HepG2 (cell line): ENCODE measurements around the gene ADH1B. TPM values are rescaled to one million over a fixed set of nuclear protein-coding genes. Genes with fewer than 3 reads are reported as not detected.

ENCODE experiments used
- ATAC-seq: fragments of 200-7000 bp; cut with Tn5 transposase; 3 replicates; pipeline ENCODE4 v1.9.1; 2020; ENCODE audit warnings: mild to moderate bottlenecking, moderate library complexity
- BruUV-seq: library from RNA; stranded (reverse); fragments of 400-500 nt; replicated peaks from 2 replicates; lab custom pipeline; 2021; lab: Mats Ljungman, UMichigan
- CTCF ChIA-PET: fragments of 300-600 bp; formaldehyde crosslinking; extraction: SDS; loops from one replicate; lab custom pipeline; 2021; ENCODE audit warnings: low total read pairs, inconsistent platforms, low intra/inter-chr PET ratio; lab: Yijun Ruan, JAX
- POLR2A ChIA-PET: fragments of 350-600 bp; sonication (Branson Sonifier 250); formaldehyde crosslinking; loops from one replicate; lab custom pipeline; 2020; ENCODE audit warnings: antibody characterized with exemption, inconsistent platforms; lab: Yijun Ruan, JAX
- DNase-seq: peaks from one replicate; pipeline ENCODE4 v3.0.0-alpha.2; 2015; ENCODE audit warnings: low spot score
- FAIRE-seq: peaks from 3 replicates; lab custom pipeline; 2011; peaks lifted over from hg19 to GRCh38; lab: Jason Lieb, UNC
- H2AFZ ChIP-seq: one replicate; pipeline ENCODE4 v1.6.1; 2011; ENCODE audit warnings: low read length, inconsistent platforms
- H3K27ac ChIP-seq: fragments of 300-600 bp; 3 replicates; pipeline ENCODE4 v1.8.0; 2011; ENCODE audit warnings: mixed run types, mild to moderate bottlenecking, mixed read lengths, low read length, inconsistent platforms; ENCODE audit not compliant: insufficient read depth; ENCODE audit errors: extremely low read length
- H3K27me3 ChIP-seq, 2 experiments: fragments of 200-600 bp in 1 of 2; 2 replicates in 1 of 2; 3 replicates in 1 of 2; pipeline versions ENCODE4 v1.6.0 to v1.8.0; 2011; ENCODE audit warnings: low read length in 2 of 2, mild to moderate bottlenecking in 2 of 2, moderate library complexity in 2 of 2, inconsistent platforms in 1 of 2; ENCODE audit not compliant: insufficient read depth in 2 of 2, control insufficient read depth in 1 of 2
- H3K36me3 ChIP-seq, 2 experiments: fragments of 200-600 bp in 1 of 2; replicated peaks in 1 of 2; 2 replicates in 1 of 2; 3 replicates in 1 of 2; pipeline versions ENCODE4 v1.5.1 to v1.8.0; 2011; ENCODE audit warnings: low read length in 2 of 2, inconsistent platforms in 1 of 2; ENCODE audit not compliant: insufficient read depth in 2 of 2, control insufficient read depth in 1 of 2
- H3K4me1 ChIP-seq: 2 replicates; pipeline ENCODE4 v1.5.1; 2012; ENCODE audit warnings: low read length, inconsistent platforms; ENCODE audit not compliant: insufficient read depth
- H3K4me2 ChIP-seq: 2 replicates; pipeline ENCODE4 v1.6.0; 2011; ENCODE audit warnings: low read depth, low read length, inconsistent platforms
- H3K4me3 ChIP-seq, 3 experiments: fragments of 200-600 bp in 1 of 3; sonication (generic), shearing (Covaris generic) in 1 of 3; replicated peaks in 1 of 3; 2 replicates each; pipeline ENCODE4 v1.5.1; 2011 to 2016; ENCODE audit warnings: low read length in 3 of 3, inconsistent platforms in 2 of 3, low read depth in 2 of 3, mild to moderate bottlenecking in 2 of 3, control low read depth in 1 of 3, mixed read lengths in 1 of 3; ENCODE audit not compliant: insufficient read depth in 1 of 3
- H3K79me2 ChIP-seq: one replicate; pipeline ENCODE4 v1.6.1; 2011; ENCODE audit warnings: low read length, inconsistent platforms; ENCODE audit not compliant: insufficient read depth
- H3K9ac ChIP-seq: 2 replicates; pipeline ENCODE4 v1.6.0; 2011; ENCODE audit warnings: mild to moderate bottlenecking, low read depth, low read length, inconsistent platforms; ENCODE audit not compliant: insufficient read depth
- H3K9me3 ChIP-seq: 2 replicates; pipeline ENCODE4 v1.5.1; 2012; ENCODE audit warnings: mild to moderate bottlenecking, low read length
- H4K20me1 ChIP-seq: 2 replicates; pipeline ENCODE4 v1.6.0; 2011; ENCODE audit warnings: inconsistent platforms, mild to moderate bottlenecking, low read length, moderate library complexity; ENCODE audit not compliant: insufficient read depth
- BRCA1 ChIP-seq: sonication (generic); formaldehyde crosslinking; IDR thresholded peaks from 2 replicates; pipeline ENCODE4 v1.4.0; 2020; ENCODE audit warnings: missing genetic modification reagents
- RXRB ChIP-seq: IDR thresholded peaks from 2 replicates; pipeline ENCODE4 v1.6.1; 2016; ENCODE audit warnings: borderline replicate concordance, missing genetic modification reagents, missing compliant biosample characterization
- SMAD3 ChIP-seq: sonication (generic); formaldehyde crosslinking; IDR thresholded peaks from 2 replicates; pipeline ENCODE4 v1.4.0; 2020; ENCODE audit warnings: missing genetic modification reagents
- SMAD9 ChIP-seq: sonication (generic); formaldehyde crosslinking; IDR thresholded peaks from 2 replicates; pipeline ENCODE4 v1.5.1; 2020; ENCODE audit warnings: mild to moderate bottlenecking, missing genetic modification reagents
- SOX5 ChIP-seq: IDR thresholded peaks from 2 replicates; pipeline ENCODE4 v1.6.1; 2016; ENCODE audit warnings: borderline replicate concordance
- TARDBP ChIP-seq: sonication (generic); formaldehyde crosslinking; IDR thresholded peaks from 2 replicates; pipeline ENCODE4 v1.8.0; 2022; ENCODE audit warnings: mild to moderate bottlenecking, missing genetic modification reagents
- ZNF10 ChIP-seq: sonication (generic); formaldehyde crosslinking; IDR thresholded peaks from 2 replicates; pipeline ENCODE4 v1.4.0; 2020; ENCODE audit warnings: mild to moderate bottlenecking, low read depth, missing genetic modification reagents, borderline replicate concordance
- ZNF878 ChIP-seq: sonication (generic); formaldehyde crosslinking; IDR thresholded peaks from 2 replicates; pipeline ENCODE4 v1.8.1; 2023; ENCODE audit warnings: mild to moderate bottlenecking, missing genetic modification reagents, moderate library complexity
- WGBS: methylation state at CpG from one replicate; pipeline ENCODE4 v1.1.6; 2017; ENCODE audit warnings: low lambda C conversion rate; 5-methylcytosine and 5-hydroxymethylcytosine counted together
- in situ Hi-C: cut with HindIII; loops from 2 replicates; pipeline ENCODE4 v1.10.0; 2017; ENCODE audit warnings: low pct_unique_long_range_greater_than_20kb; ENCODE audit not compliant: extremely low pct_ligation_motif_present
- intact Hi-C: fragments of 100-400 bp; cut with micrococcal nuclease; formaldehyde crosslinking; loops from one replicate; pipeline ENCODE4 v1.10.0; 2022; ENCODE audit not compliant: unreplicated experiment
- polyA plus RNA-seq, 8 experiments: library from polyadenylated mRNA; depleted of rRNA in 3 of 8; stranded (reverse) in 7 of 8; unstranded in 1 of 8; fragments of >200 nt; fragmentation: Illumina TruSeq in 4 of 8; extraction: Trizol in 4 of 8; gene quantifications; 2 replicates each; pipeline versions ENCODE4 v1.2.1 to v1.2.3, GENCODE V29; 2011 to 2016; ENCODE audit warnings: low read depth in 4 of 8, missing spikeins in 1 of 8, mixed read lengths in 1 of 8; ENCODE audit not compliant: insufficient read depth in 1 of 8
- total RNA-seq, 5 experiments: library from RNA; depleted of rRNA; stranded (reverse); fragments of >200 nt; fragmentation: Illumina TruSeq; extraction: Trizol; gene quantifications; 2 replicates each; pipeline ENCODE4 v1.2.3, GENCODE V29; 2016; ENCODE audit warnings: low read depth in 1 of 5
- TF ChIP-seq, protein P1 (sequence below): sonication (generic); formaldehyde crosslinking; IDR thresholded peaks from 2 replicates; pipeline ENCODE4 v1.4.0; 2020; ENCODE audit warnings: mild to moderate bottlenecking, low read depth, missing genetic modification reagents
- TF ChIP-seq, protein P2 (sequence below): sonication (generic); formaldehyde crosslinking; IDR thresholded peaks from 2 replicates; pipeline ENCODE4 v1.8.0; 2023; ENCODE audit warnings: mild to moderate bottlenecking, missing genetic modification reagents
- TF ChIP-seq, protein P3 (sequence below): sonication (generic); formaldehyde crosslinking; IDR thresholded peaks from 2 replicates; pipeline ENCODE4 v1.4.0; 2020; ENCODE audit warnings: missing genetic modification reagents
- TF ChIP-seq, protein P4 (sequence below): sonication (generic); formaldehyde crosslinking; IDR thresholded peaks from 2 replicates; pipeline ENCODE4 v1.8.1; 2023; ENCODE audit warnings: mild to moderate bottlenecking, missing genetic modification reagents, borderline replicate concordance

The ADH1B gene
- total and polyA plus RNA-seq, 2 of the 13 experiments (the other 11 are each of a cell fraction or from before 2014, with no cell fraction given): 0.05 to 0.40 TPM

DNA sequence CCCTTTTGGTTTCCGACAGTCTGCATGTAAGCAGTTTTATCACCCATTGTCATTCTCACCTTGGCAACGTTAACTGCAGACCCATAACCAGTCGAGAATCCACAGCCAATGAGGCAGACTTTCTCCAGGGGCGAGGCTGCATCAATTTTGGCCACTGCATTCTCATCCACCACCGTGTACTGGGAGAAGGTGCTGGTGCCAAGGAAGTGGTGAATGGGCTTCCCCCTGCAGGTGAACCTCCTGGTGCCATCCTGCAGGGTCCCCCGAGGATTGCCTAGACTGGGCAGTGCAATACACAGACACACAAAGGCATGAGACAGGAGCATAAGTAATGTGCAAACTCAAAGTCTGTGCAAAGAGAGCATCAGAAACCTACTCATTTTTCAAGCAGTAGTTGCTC, 5.4 kb downstream of the ADH1B start:
- intact Hi-C loops (no loop called here), in situ Hi-C loops (no loop called here)
- no peak for FAIRE-seq
- no peak for DNase-seq
- Histone ChIP-seq H3K9ac (no peak overlapping the region), H3K4me1 (no peaks in the 10 kb centered on the region), H3K79me2 (no peaks in the 10 kb centered on the region), H3K36me3 (no peaks in the 10 kb centered on the region), H4K20me1 (no peaks in the 10 kb centered on the region), H3K27ac (no peak overlapping the region), H2AFZ (no peak overlapping the region), H3K9me3 (no peaks in the 10 kb centered on the region), H3K27me3 (no peaks in the 10 kb centered on the region), H3K4me2 (no peak overlapping the region), H3K4me3 (no peak overlapping the region)
- ChIA-PET CTCF (no interaction called here), POLR2A (no interaction called here)
- TF ChIP-seq, protein P1, sequence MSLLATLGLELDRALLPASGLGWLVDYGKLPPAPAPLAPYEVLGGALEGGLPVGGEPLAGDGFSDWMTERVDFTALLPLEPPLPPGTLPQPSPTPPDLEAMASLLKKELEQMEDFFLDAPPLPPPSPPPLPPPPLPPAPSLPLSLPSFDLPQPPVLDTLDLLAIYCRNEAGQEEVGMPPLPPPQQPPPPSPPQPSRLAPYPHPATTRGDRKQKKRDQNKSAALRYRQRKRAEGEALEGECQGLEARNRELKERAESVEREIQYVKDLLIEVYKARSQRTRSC: no peak
- TF ChIP-seq TARDBP (CRISPR knock-in tag) (no peak), BRCA1 (no peak), RXRB (CRISPR knock-in tag) (no peak), ZNF878 (CRISPR knock-in tag) (no peak)
- ATAC-seq: no peak
- BruUV-seq: no TSS peak
- 59% methylated on average over 6 of the region's 6 CpGs for WGBS

DNA sequence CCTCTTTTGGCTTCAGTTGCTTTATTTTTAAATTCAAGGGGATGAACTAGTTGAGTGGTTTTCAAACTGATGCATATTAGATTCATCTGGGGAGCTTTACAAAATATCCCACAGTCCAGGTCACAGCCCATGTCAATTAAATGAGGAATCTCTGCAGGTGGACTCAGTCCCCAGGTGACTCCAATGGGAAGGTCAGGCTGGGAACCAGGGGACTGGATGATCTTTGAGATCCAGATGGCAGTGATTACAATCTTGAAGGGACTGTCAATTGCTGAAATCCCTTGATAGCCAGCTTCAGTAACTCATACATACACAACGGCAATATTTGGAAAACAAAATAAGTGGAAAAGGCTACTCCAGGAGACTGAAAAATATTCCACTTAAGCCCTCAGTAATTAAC, 7.0 kb downstream of the ADH1B start:
- intact Hi-C loops: no loop called here
- no peaks in the 10 kb centered on the region for H3K79me2 ChIP-seq
- in situ Hi-C loops: no loop called here
- no peaks in the 10 kb centered on the region for H3K4me1 ChIP-seq
- BruUV-seq: no TSS peak
- no peaks in the 10 kb centered on the region for H3K9me3 ChIP-seq
- H3K9ac ChIP-seq: no peak overlapping the region
- no peaks in the 10 kb centered on the region for H4K20me1 ChIP-seq
- H3K27ac ChIP-seq: no peak overlapping the region
- ATAC-seq (no peak), DNase-seq (no peak), FAIRE-seq (no peak)
- ChIA-PET POLR2A (no interaction called here), CTCF (no interaction called here)
- H3K4me2 ChIP-seq: no peak overlapping the region
- 91% methylated on average over 1 of the region's 1 CpG for WGBS
- no peaks in the 10 kb centered on the region for H3K27me3 ChIP-seq
- H3K4me3 ChIP-seq: no peak overlapping the region
- no peaks in the 10 kb centered on the region for H3K36me3 ChIP-seq
- TF ChIP-seq, protein P2, sequence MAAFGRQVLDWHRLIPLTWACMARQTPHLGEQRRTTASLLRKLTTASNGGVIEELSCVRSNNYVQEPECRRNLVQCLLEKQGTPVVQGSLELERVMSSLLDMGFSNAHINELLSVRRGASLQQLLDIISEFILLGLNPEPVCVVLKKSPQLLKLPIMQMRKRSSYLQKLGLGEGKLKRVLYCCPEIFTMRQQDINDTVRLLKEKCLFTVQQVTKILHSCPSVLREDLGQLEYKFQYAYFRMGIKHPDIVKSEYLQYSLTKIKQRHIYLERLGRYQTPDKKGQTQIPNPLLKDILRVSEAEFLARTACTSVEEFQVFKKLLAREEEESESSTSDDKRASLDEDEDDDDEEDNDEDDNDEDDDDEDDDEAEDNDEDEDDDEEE: no peak
- TF ChIP-seq, protein P3, sequence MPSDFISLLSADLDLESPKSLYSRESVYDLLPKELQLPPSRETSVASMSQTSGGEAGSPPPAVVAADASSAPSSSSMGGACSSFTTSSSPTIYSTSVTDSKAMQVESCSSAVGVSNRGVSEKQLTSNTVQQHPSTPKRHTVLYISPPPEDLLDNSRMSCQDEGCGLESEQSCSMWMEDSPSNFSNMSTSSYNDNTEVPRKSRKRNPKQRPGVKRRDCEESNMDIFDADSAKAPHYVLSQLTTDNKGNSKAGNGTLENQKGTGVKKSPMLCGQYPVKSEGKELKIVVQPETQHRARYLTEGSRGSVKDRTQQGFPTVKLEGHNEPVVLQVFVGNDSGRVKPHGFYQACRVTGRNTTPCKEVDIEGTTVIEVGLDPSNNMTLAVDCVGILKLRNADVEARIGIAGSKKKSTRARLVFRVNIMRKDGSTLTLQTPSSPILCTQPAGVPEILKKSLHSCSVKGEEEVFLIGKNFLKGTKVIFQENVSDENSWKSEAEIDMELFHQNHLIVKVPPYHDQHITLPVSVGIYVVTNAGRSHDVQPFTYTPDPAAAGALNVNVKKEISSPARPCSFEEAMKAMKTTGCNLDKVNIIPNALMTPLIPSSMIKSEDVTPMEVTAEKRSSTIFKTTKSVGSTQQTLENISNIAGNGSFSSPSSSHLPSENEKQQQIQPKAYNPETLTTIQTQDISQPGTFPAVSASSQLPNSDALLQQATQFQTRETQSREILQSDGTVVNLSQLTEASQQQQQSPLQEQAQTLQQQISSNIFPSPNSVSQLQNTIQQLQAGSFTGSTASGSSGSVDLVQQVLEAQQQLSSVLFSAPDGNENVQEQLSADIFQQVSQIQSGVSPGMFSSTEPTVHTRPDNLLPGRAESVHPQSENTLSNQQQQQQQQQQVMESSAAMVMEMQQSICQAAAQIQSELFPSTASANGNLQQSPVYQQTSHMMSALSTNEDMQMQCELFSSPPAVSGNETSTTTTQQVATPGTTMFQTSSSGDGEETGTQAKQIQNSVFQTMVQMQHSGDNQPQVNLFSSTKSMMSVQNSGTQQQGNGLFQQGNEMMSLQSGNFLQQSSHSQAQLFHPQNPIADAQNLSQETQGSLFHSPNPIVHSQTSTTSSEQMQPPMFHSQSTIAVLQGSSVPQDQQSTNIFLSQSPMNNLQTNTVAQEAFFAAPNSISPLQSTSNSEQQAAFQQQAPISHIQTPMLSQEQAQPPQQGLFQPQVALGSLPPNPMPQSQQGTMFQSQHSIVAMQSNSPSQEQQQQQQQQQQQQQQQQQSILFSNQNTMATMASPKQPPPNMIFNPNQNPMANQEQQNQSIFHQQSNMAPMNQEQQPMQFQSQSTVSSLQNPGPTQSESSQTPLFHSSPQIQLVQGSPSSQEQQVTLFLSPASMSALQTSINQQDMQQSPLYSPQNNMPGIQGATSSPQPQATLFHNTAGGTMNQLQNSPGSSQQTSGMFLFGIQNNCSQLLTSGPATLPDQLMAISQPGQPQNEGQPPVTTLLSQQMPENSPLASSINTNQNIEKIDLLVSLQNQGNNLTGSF: no peak
- no peak for TF ChIP-seq SMAD3 (CRISPR knock-in tag)
- no peak for TF ChIP-seq ZNF10 (CRISPR knock-in tag)
- TF ChIP-seq SOX5: no peak
- no peak for TF ChIP-seq SMAD9 (CRISPR knock-in tag)
- TF ChIP-seq, protein P4, sequence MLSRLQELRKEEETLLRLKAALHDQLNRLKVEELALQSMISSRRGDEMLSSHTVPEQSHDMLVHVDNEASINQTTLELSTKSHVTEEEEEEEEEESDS (CRISPR knock-in tag): no peak
- no peak overlapping the region for H2AFZ ChIP-seq
